Esophagus muscularis mucosa (tissue), 4 donors: ENCODE results near the gene ZNF576. TPM values are rescaled to one million over a fixed set of nuclear protein-coding genes. Genes with fewer than 3 reads are reported as not detected.

ENCODE experiments used
- DNase-seq: peaks from one replicate; pipeline ENCODE4 v3.0.0-alpha.2; 2017; ENCODE audit errors: extremely low spot score
- H3K27ac ChIP-seq, 4 donors: fragments of 200-600 bp; sonication (generic); replicated peaks in 1 of 4; 1 replicate in 3 of 4; 2 replicates in 1 of 4; pipeline ENCODE4 v1.5.1; 2016 to 2019; ENCODE audit warnings: mild to moderate bottlenecking in 1 of 4
- H3K27me3 ChIP-seq, 4 donors: fragments of 200-600 bp; sonication (generic); one replicate each; pipeline versions ENCODE4 v1.5.1 to v1.6.0; 2016 to 2019
- H3K36me3 ChIP-seq, 4 donors: fragments of 200-600 bp; sonication (generic); one replicate each; pipeline ENCODE4 v1.5.1; 2016 to 2019
- H3K4me1 ChIP-seq, 4 donors: fragments of 200-600 bp; sonication (generic); one replicate each; pipeline ENCODE4 v1.5.1; 2016 to 2019
- H3K4me3 ChIP-seq, 4 donors: fragments of 200-600 bp; sonication (generic); 1 replicate in 2 of 4; 2 replicates in 2 of 4; pipeline ENCODE4 v1.5.1; 2016 to 2019; ENCODE audit warnings: mild to moderate bottlenecking in 4 of 4, moderate library complexity in 1 of 4
- H3K9me3 ChIP-seq, 4 donors: fragments of 200-600 bp; sonication (generic); 1 replicate in 3 of 4; 2 replicates in 1 of 4; pipeline ENCODE4 v1.5.1; 2016 to 2019
- EP300 ChIP-seq: sonication (generic); formaldehyde crosslinking; IDR thresholded peaks from one replicate; pipeline ENCODE4 v1.6.1; 2017; ENCODE audit warnings: antibody characterized with exemption
- POLR2A ChIP-seq: fragments of 450-650 bp; IDR thresholded peaks from one replicate; pipeline ENCODE4 v1.6.1; 2017; ENCODE audit warnings: antibody characterized with exemption, moderate library complexity, mild to moderate bottlenecking, low read depth
- POLR2AphosphoS5 ChIP-seq, 2 donors: sonication (generic); formaldehyde crosslinking; IDR thresholded peaks; one replicate each; pipeline ENCODE4 v1.6.1; 2017; ENCODE audit warnings: antibody characterized with exemption in 2 of 2
- WGBS: methylation state at CpG from one replicate; pipeline ENCODE4 v1.1.5; 2018; 5-methylcytosine and 5-hydroxymethylcytosine counted together
- intact Hi-C: fragments of 100-400 bp; cut with DNase I; formaldehyde crosslinking; loops from one replicate; pipeline ENCODE4 v1.15.1; 2023
- total RNA-seq, 4 donors: library from RNA; depleted of rRNA; stranded (reverse); fragments of >200 nt; gene quantifications; one replicate each; pipeline versions ENCODE4 v1.1.0 to v1.2.1, GENCODE V29; 2016
- TF ChIP-seq, protein P1 (sequence below), 3 experiments: fragments of 200-600 bp in 2 of 3; fragments of 450-650 bp in 1 of 3; sonication (generic) in 2 of 3; IDR thresholded peaks; one replicate each; pipeline ENCODE4 v1.5.1; 2017 to 2019; ENCODE audit warnings: antibody characterized with exemption in 3 of 3, mild to moderate bottlenecking in 2 of 3, moderate library complexity in 1 of 3

The ZNF576 gene
- total RNA-seq, 4 donors from 2014 or later: 10.0 to 18.6 (median 16.6) TPM

- intact Hi-C loops: no loop called here
- WGBS: 92% methylated on average over 7 of the region's 7 CpGs
- DNase-seq: no peak
Measured at GRCh38 chr19:43606569-43607229, 10.3 kb downstream of the ZNF576 start.

GRCh38 chr19:43607238-43608205, 11.1 kb downstream of the ZNF576 start:
- Histone ChIP-seq H3K4me3 (no peak overlapping the region), H3K9me3 (no peaks in the 10 kb centered on the region), H3K36me3 (peaks cover 16 to 55% (median 38%) of the 10 kb centered on the region in 4 donors), H3K27ac (no peak overlapping the region), H3K27me3 (no peaks in the 10 kb centered on the region), H3K4me1 (peaks cover 0 to 6% (median 0%) of the 10 kb centered on the region in 4 donors)
- TF ChIP-seq, protein P1, sequence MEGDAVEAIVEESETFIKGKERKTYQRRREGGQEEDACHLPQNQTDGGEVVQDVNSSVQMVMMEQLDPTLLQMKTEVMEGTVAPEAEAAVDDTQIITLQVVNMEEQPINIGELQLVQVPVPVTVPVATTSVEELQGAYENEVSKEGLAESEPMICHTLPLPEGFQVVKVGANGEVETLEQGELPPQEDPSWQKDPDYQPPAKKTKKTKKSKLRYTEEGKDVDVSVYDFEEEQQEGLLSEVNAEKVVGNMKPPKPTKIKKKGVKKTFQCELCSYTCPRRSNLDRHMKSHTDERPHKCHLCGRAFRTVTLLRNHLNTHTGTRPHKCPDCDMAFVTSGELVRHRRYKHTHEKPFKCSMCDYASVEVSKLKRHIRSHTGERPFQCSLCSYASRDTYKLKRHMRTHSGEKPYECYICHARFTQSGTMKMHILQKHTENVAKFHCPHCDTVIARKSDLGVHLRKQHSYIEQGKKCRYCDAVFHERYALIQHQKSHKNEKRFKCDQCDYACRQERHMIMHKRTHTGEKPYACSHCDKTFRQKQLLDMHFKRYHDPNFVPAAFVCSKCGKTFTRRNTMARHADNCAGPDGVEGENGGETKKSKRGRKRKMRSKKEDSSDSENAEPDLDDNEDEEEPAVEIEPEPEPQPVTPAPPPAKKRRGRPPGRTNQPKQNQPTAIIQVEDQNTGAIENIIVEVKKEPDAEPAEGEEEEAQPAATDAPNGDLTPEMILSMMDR (IDR thresholded peaks at IDR 0.05): no peak
- no peak for TF ChIP-seq EP300
- no peak for TF ChIP-seq POLR2A
- no peak for TF ChIP-seq POLR2AphosphoS5 (IDR thresholded peaks at IDR 0.05)
- 74% methylated on average over 25 of the region's 28 CpGs for WGBS
- intact Hi-C loops: no loop called here
- no peak for DNase-seq

More at GRCh38 chr19:43606569-43607229, 10.3 kb downstream of the ZNF576 start:
- H3K9me3 ChIP-seq: no peaks in the 10 kb centered on the region
- no peaks in the 10 kb centered on the region for H3K27me3 ChIP-seq
- peaks cover 14 to 55% (median 34%) of the 10 kb centered on the region in 4 donors for H3K36me3 ChIP-seq
- no peak overlapping the region for H3K4me3 ChIP-seq
- no peak overlapping the region for H3K27ac ChIP-seq
- TF ChIP-seq, protein P1 (IDR thresholded peaks at IDR 0.05): no peak
- no peak for TF ChIP-seq EP300
- no peak for TF ChIP-seq POLR2A
- no peak for TF ChIP-seq POLR2AphosphoS5 (IDR thresholded peaks at IDR 0.05)
- no peaks in the 10 kb centered on the region for H3K4me1 ChIP-seq

DNA sequence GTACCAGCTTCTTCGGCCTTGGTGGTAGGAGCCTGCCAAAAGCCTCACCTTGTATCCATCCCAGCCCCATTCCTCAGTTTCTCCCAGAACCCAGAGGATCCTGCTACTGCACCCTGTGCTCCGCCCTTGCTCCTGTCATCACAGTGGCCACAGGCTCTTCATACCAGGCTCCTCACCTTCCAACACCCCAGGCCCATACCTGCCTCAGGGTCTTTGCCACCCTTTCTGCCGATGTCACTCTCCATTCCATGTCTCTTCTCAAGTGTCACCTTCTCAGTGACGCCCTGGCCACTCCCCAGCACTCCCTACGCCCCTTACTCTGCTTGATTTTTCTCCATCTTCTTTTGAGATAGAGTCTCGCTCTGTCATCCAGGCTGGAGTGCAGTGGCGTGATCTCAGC, 13.5 kb downstream of the ZNF576 start:
- Histone ChIP-seq H3K4me1 (peaks cover 0 to 12% (median 2%) of the 10 kb centered on the region in 4 donors), H3K36me3 (peaks cover 23 to 60% (median 52%) of the 10 kb centered on the region in 4 donors), H3K4me3 (no peak overlapping the region), H3K27ac (no peak overlapping the region), H3K27me3 (no peaks in the 10 kb centered on the region), H3K9me3 (no peaks in the 10 kb centered on the region)
- TF ChIP-seq, protein P1 (IDR thresholded peaks at IDR 0.05): no peak
- no peak for TF ChIP-seq POLR2AphosphoS5 (IDR thresholded peaks at IDR 0.05)
- WGBS: 75% methylated on average over 7 of the region's 7 CpGs
- no peak for DNase-seq
- intact Hi-C loops: no loop called here

DNA sequence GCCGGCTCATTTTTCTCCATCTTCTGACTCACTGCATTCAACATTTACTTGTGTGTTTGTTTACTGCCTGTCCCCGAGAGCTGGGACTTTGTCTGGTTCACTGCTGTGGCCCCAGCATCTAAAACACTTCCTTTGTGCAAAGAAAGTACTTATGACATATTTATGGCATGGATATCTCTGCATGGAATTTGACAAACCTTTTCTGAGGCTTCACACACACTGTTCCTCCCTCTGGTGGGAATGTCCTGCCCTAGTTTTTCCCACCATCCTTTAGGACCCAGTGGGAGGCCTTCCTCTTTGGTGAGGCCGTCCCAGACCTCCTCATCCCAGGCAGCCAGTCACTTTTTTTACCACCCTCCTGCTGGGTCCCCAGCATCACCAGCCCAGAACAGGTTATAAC, 14.1 kb downstream of the ZNF576 start:
- WGBS: 72% methylated on average over 3 of the region's 3 CpGs

More for the DNA sequence above, 14.1 kb downstream of the ZNF576 start:
- intact Hi-C loops: no loop called here
- Histone ChIP-seq H3K27ac (no peak overlapping the region), H3K4me3 (no peak overlapping the region), H3K9me3 (no peaks in the 10 kb centered on the region), H3K27me3 (no peaks in the 10 kb centered on the region), H3K4me1 (peaks cover 0 to 18% (median 4%) of the 10 kb centered on the region in 4 donors), H3K36me3 (peaks cover 23 to 60% (median 52%) of the 10 kb centered on the region in 4 donors)
- DNase-seq: no peak
- TF ChIP-seq POLR2A (no peak), POLR2AphosphoS5 (IDR thresholded peaks at IDR 0.05) (no peak), EP300 (no peak)
- TF ChIP-seq, protein P1 (IDR thresholded peaks at IDR 0.05): no peak
